Heart right ventricle (tissue), 16 donors: Measurements from ENCODE around the gene RNF44. TPM values are rescaled to one million over a fixed set of nuclear protein-coding genes. Genes with fewer than 3 reads are reported as not detected.

Experiments
- ATAC-seq, 8 donors: fragments of 200-7000 bp; cut with Tn5 transposase; one replicate each; pipeline ENCODE4 v1.9.1; 2020; ENCODE audit warnings: mild to moderate bottlenecking in 8 of 8, moderate library complexity in 8 of 8, moderate number of reproducible peaks in 1 of 8
- DNase-seq, 2 donors: peaks; one replicate each; pipeline ENCODE4 v3.0.0-alpha.2; 2020
- H3K27ac ChIP-seq, 10 donors: fragments of 200-600 bp; sonication (generic) in 2 of 10; one replicate each; pipeline versions ENCODE4 v1.5.0 to v1.8.0; 2020 to 2022; ENCODE audit warnings: mild to moderate bottlenecking in 3 of 10
- H3K27me3 ChIP-seq, 7 donors: fragments of 200-600 bp; one replicate each; pipeline ENCODE4 v1.8.0; 2021 to 2022; ENCODE audit warnings: mild to moderate bottlenecking in 2 of 7
- H3K36me3 ChIP-seq, 9 donors: fragments of 200-600 bp; sonication (generic) in 1 of 9; one replicate each; pipeline versions ENCODE4 v1.5.0 to v1.8.0; 2020 to 2022; ENCODE audit warnings: mild to moderate bottlenecking in 2 of 9
- H3K4me1 ChIP-seq, 9 donors: fragments of 200-600 bp; sonication (generic) in 1 of 9; one replicate each; pipeline versions ENCODE4 v1.5.0 to v1.8.0; 2020 to 2022; ENCODE audit warnings: mild to moderate bottlenecking in 4 of 9
- H3K4me3 ChIP-seq, 10 donors: fragments of 200-600 bp; sonication (generic) in 2 of 10; one replicate each; pipeline versions ENCODE4 v1.5.0 to v1.8.0; 2020 to 2022; ENCODE audit warnings: mild to moderate bottlenecking in 7 of 10, moderate library complexity in 2 of 10
- H3K9me3 ChIP-seq, 11 donors: fragments of 200-600 bp in 10 of 11; sonication (generic) in 2 of 11; one replicate each; pipeline versions ENCODE4 v1.5.0 to v1.8.0; 2013 to 2022; ENCODE audit warnings: mild to moderate bottlenecking in 2 of 11, control low read depth in 1 of 11, moderate library complexity in 1 of 11
- WGBS, 2 donors: extraction: QIAGEN DNeasy Blood & Tissue Kit; methylation state at CpG; one replicate each; pipeline ENCODE4 v1.1.7; 2013; ENCODE audit warnings: inconsistent platforms in 1 of 2; 5-methylcytosine and 5-hydroxymethylcytosine counted together
- intact Hi-C, 10 donors: fragments of 100-400 bp; cut with DNase I; formaldehyde crosslinking; loops; one replicate each; pipeline versions ENCODE4 v1.11.1 to v1.14.2; 2022
- polyA plus RNA-seq, 2 donors: library from polyadenylated mRNA; stranded (reverse); fragments of 200-250 nt; gene quantifications; one replicate each; pipeline ENCODE4 v1.2.3, GENCODE V29; 2013
- total RNA-seq, 10 donors: library from RNA; stranded (reverse); fragmentation: NEBNext Ultra II Directional in 3 of 10; extraction: Animal tissue kit (Norgen Biotek cat#: 25700) in 3 of 10; gene quantifications; one replicate each; pipeline versions ENCODE4 v1.2.1 to v1.2.4, GENCODE V29; 2021 to 2023
- TF ChIP-seq, protein P1 (sequence below), 9 donors: fragments of 200-600 bp; sonication (generic) in 2 of 9; IDR thresholded peaks; one replicate each; pipeline versions ENCODE4 v1.5.0 to v1.8.0; 2021 to 2022; ENCODE audit warnings: antibody characterized with exemption in 9 of 9, mild to moderate bottlenecking in 5 of 9, moderate library complexity in 1 of 9
- donor health status: Arrhythmogenic right ventricular cardiomyopathy.
- donor health status: ischemic (EF 13 %, LVEDD 7.1; RV severe dilation, severe dysfunction).
- donor health status: healthy with polysubstance abuse.
- donor health status: DM: no; HTN: yes; CAD: no.
- donor health status: DM: no; HTN: no; CAD: no.
- donor health status: ischemic (EF 25% LVEDD 6.9; RV normal size, moderate dysfunction).
- donor health status: ischemic (EF 25% LVEDD 5.7; RV mildly dilated, moderate dysfunction).
- donor health status: healthy.
- donor health status: DM: yes; HTN: yes; CAD: no.
- donor health status: Ischemic cardiomyopathy.
- donor health status: ischemic (EF 35%, LVEDD 5.7; RV mildly dilated, moderate dysfunction).
- donor health status: nonischemic (EF 11% LVEDD 7.7; RV severe dilation, severe dysfunction).
- donor health status: DM: yes; HTN: yes; CAD: no.
- donor health status: PGD.
- donor health status: ischemic (EF 29% LVEDD 5.4; RV normal size, mild dysfunction).
- donor health status: nonischemic (EF 23%, LVEDD 6.1; RV moderate dilation, normal function).

RNF44 gene
- total and polyA plus RNA-seq, 12 donors: 7.9 to 31.1 (median 21.5) TPM

GRCh38 chr5:176541338-176542134 lies 4.3 kb upstream of the RNF44 start:
- Histone ChIP-seq H3K4me3 (peak overlapping the region in 4 of 10 donors; percentile 66 to 75 (median 72)), H3K4me1 (peaks cover 0 to 58% (median 37%) of the 10 kb centered on the region in 9 donors), H3K27me3 (no peaks in the 10 kb centered on the region), H3K36me3 (no peaks in the 10 kb centered on the region), H3K9me3 (no peaks in the 10 kb centered on the region), H3K27ac (peak overlapping the region; percentile 70 to 94 (median 80))
- WGBS, 2 donors: 44 to 52% methylated on average over 12 of the region's 12 CpGs
- intact Hi-C loops: loop anchor here in 5 of 10 donors (1.0 to 10.0 kb wide), 3 partner anchors 94 to 127 kb away; partner anchors contain the start of genes FAF2 (in 3 of the 5) and CLTB (in 2 of the 5)
- peak in 1 of 2 donors; percentile 57 for DNase-seq
- TF ChIP-seq, protein P1, sequence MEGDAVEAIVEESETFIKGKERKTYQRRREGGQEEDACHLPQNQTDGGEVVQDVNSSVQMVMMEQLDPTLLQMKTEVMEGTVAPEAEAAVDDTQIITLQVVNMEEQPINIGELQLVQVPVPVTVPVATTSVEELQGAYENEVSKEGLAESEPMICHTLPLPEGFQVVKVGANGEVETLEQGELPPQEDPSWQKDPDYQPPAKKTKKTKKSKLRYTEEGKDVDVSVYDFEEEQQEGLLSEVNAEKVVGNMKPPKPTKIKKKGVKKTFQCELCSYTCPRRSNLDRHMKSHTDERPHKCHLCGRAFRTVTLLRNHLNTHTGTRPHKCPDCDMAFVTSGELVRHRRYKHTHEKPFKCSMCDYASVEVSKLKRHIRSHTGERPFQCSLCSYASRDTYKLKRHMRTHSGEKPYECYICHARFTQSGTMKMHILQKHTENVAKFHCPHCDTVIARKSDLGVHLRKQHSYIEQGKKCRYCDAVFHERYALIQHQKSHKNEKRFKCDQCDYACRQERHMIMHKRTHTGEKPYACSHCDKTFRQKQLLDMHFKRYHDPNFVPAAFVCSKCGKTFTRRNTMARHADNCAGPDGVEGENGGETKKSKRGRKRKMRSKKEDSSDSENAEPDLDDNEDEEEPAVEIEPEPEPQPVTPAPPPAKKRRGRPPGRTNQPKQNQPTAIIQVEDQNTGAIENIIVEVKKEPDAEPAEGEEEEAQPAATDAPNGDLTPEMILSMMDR (IDR thresholded peaks at IDR 0.05): no peak
- no peak for ATAC-seq

GRCh38 chr5:176540956-176541337 lies 3.7 kb upstream of the RNF44 start:
- DNase-seq (no peak), ATAC-seq (no peak)
- no peaks in the 10 kb centered on the region for H3K36me3 ChIP-seq
- peak overlapping the region in 8 of 10 donors; percentile 70 to 94 (median 82) for H3K27ac ChIP-seq
- 92 to 93% methylated on average over 8 of the region's 8 CpGs for WGBS, 2 donors
- peak overlapping the region in 1 of 10 donors; percentile 74 for H3K4me3 ChIP-seq
- peaks cover 0 to 60% (median 41%) of the 10 kb centered on the region in 9 donors for H3K4me1 ChIP-seq
- intact Hi-C loops: loop anchor here in 4 of 10 donors (5.0 to 10.0 kb wide), 2 partner anchors 94 to 126 kb away; partner anchors contain the start of genes FAF2 (in 3 of the 4) and CLTB (in 1 of the 4)
- H3K9me3 ChIP-seq: no peaks in the 10 kb centered on the region
- TF ChIP-seq, protein P1 (IDR thresholded peaks at IDR 0.05): no peak
- H3K27me3 ChIP-seq: no peaks in the 10 kb centered on the region

DNA sequence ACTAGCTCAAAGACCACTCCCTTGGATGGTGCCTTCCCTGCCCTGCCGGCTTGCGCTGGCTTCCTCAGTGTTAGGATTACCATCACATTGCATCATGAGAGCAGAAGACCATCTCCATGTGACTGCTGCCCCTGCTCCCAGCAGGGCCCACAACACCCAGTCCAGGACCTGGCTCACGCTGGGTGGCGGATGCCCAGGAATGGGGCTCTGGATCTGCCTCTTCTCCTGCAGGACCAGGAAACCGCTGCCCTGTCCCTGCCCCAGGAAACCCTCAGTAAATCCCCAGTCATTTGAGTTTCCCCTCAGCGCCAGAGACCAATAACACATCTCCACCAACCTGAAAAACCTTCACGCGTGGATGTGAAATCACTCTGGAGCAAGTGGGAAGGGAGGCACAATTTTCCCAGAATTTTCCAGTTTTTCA lies 3.3 kb upstream of the RNF44 start:
- ATAC-seq: no peak

DNA sequence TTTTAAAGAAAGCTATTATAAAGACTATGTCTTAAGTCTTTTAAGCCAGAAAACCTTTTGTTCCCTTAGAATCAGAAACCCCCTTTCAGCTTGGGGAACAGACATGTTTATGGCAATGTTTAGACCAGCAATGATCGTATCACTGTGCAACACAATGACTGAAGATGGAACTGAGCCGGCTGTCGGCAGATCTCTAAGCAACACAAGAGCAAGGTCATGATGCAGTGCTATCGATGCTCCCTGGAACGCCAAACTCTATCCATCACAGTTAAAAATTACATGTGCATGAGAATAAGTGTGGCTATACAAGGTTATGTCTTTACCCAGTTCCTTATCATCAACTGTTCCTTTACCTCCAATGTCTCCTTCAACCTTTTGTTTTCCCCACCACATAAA lies 1.8 kb upstream of the RNF44 start:
- no peaks in the 10 kb centered on the region for H3K27me3 ChIP-seq
- 32 to 33% methylated on average over 5 of the region's 5 CpGs for WGBS, 2 donors
- TF ChIP-seq, protein P1 (IDR thresholded peaks at IDR 0.05): no peak
- intact Hi-C loops: loop anchor here in 5 of 10 donors (5.0 to 10.0 kb wide), 3 partner anchors 92 to 154 kb away; partner anchors contain the start of genes CLTB (in 5 of the 5), FAF2 (in 1 of the 5), HIGD2A (in 1 of the 5) and NOP16 (in 1 of the 5)
- no peaks in the 10 kb centered on the region for H3K36me3 ChIP-seq
- no peaks in the 10 kb centered on the region for H3K9me3 ChIP-seq
- peak overlapping the region in 1 of 10 donors; percentile 7 for H3K27ac ChIP-seq
- DNase-seq (no peak), ATAC-seq (no peak)
- no peak overlapping the region for H3K4me3 ChIP-seq
- H3K4me1 ChIP-seq: peaks cover 12 to 73% (median 59%) of the 10 kb centered on the region in 9 donors

More for the DNA sequence above, 3.3 kb upstream of the RNF44 start:
- intact Hi-C loops: loop anchor here in 4 of 10 donors (5.0 to 10.0 kb wide), 2 partner anchors 93 to 126 kb away; partner anchors contain the start of genes FAF2 (in 3 of the 4) and CLTB (in 1 of the 4)
- WGBS, 2 donors: 88 to 90% methylated on average over 8 of the region's 8 CpGs
- H3K36me3 ChIP-seq: no peaks in the 10 kb centered on the region
- no peaks in the 10 kb centered on the region for H3K9me3 ChIP-seq
- H3K4me1 ChIP-seq: peaks cover 0 to 64% (median 46%) of the 10 kb centered on the region in 9 donors
- DNase-seq: no peak
- TF ChIP-seq, protein P1 (IDR thresholded peaks at IDR 0.05): no peak
- H3K27ac ChIP-seq: peak overlapping the region in 2 of 10 donors; percentile 88 to 94
- H3K27me3 ChIP-seq: no peaks in the 10 kb centered on the region
- no peak overlapping the region for H3K4me3 ChIP-seq
